Brain microvascular endothelial cell (primary cell): ENCODE measurements around the gene SCNN1B.

Experiments used
- DNase-seq: peaks from one replicate; pipeline ENCODE4 v3.0.0-alpha.2; 2020
- H3K27ac ChIP-seq: fragments of 250-450 bp; sonication (Bioruptor Pico); 2 replicates; pipeline ENCODE4 v1.5.1; 2020; ENCODE audit warnings: mild to moderate bottlenecking, moderate library complexity
- H3K27me3 ChIP-seq: fragments of 250-450 bp; sonication (Bioruptor Pico); replicated peaks from 2 replicates; pipeline ENCODE4 v1.5.1; 2020; ENCODE audit warnings: mild to moderate bottlenecking
- H3K36me3 ChIP-seq: fragments of 250-450 bp; sonication (Bioruptor Pico); replicated peaks from 2 replicates; pipeline ENCODE4 v1.5.1; 2020; ENCODE audit warnings: mild to moderate bottlenecking
- H3K4me3 ChIP-seq: 2 replicates; pipeline ENCODE4 v1.5.1; 2011; ENCODE audit warnings: low read depth, mild to moderate bottlenecking, control low read depth, low read length, moderate library complexity
- CTCF ChIP-seq: IDR thresholded peaks from 2 replicates; pipeline ENCODE4 v1.5.1; 2011; ENCODE audit warnings: low read depth, mild to moderate bottlenecking, moderate library complexity, low read length, control low read depth, inconsistent platforms; ENCODE audit errors: missing control alignments
- in situ Hi-C: cut with HindIII; loops from 2 replicates; pipeline ENCODE4 v1.10.0; 2017; ENCODE audit warnings: low sequenced_read_pairs, low pct_ligation_motif_present

Gene SCNN1B

GRCh38 chr16:23406024-23406423, 103.9 kb downstream of the SCNN1B start:
- in situ Hi-C loops: no loop called here
- H3K27me3 ChIP-seq: no peaks in the 10 kb centered on the region
- H3K27ac ChIP-seq: no peak overlapping the region
- TF ChIP-seq CTCF: no peak
- H3K36me3 ChIP-seq: peaks cover 55% of the 10 kb centered on the region
- no peak for DNase-seq
- no peak overlapping the region for H3K4me3 ChIP-seq

GRCh38 chr16:23406546-23407240, 104.6 kb downstream of the SCNN1B start:
- TF ChIP-seq CTCF: no peak
- no peaks in the 10 kb centered on the region for H3K27me3 ChIP-seq
- in situ Hi-C loops: no loop called here
- no peak for DNase-seq
- H3K36me3 ChIP-seq: peaks cover 57% of the 10 kb centered on the region
- H3K4me3 ChIP-seq: no peak overlapping the region
- no peak overlapping the region for H3K27ac ChIP-seq

- H3K27me3 ChIP-seq: no peaks in the 10 kb centered on the region
- in situ Hi-C loops: no loop called here
- H3K27ac ChIP-seq: no peak overlapping the region
- no peak for TF ChIP-seq CTCF
- H3K4me3 ChIP-seq: no peak overlapping the region
- no peak for DNase-seq
- H3K36me3 ChIP-seq: peaks cover 56% of the 10 kb centered on the region
Measured at GRCh38 chr16:23407436-23408127, 105.5 kb downstream of the SCNN1B start.

- no peak for DNase-seq
- Histone ChIP-seq H3K27me3 (no peaks in the 10 kb centered on the region), H3K4me3 (no peak overlapping the region), H3K27ac (no peak overlapping the region), H3K36me3 (peaks cover 53% of the 10 kb centered on the region)
- no peak for TF ChIP-seq CTCF
- in situ Hi-C loops: no loop called here
Measured at GRCh38 chr16:23408242-23408822, 106.2 kb downstream of the SCNN1B start.

- Histone ChIP-seq H3K27me3 (no peaks in the 10 kb centered on the region), H3K36me3 (peaks cover 54% of the 10 kb centered on the region), H3K4me3 (no peak overlapping the region), H3K27ac (no peak overlapping the region)
- DNase-seq: peak; percentile 42
- in situ Hi-C loops: no loop called here
- TF ChIP-seq CTCF: no peak
Measured at GRCh38 chr16:23408823-23409298, 106.8 kb downstream of the SCNN1B start.
